GM19455 (cell line): ENCODE measurements around the gene PHYHIPL.
"Not testable (repeated sequence)": the region's sequence is repeated elsewhere in the genome, so short reads cannot be mapped to it uniquely, and the experiment has no call there.

Source experiments
- ATAC-seq: cut with Tn5 transposase; IDR thresholded peaks from one replicate; pipeline ENCODE4 v1.9.1; 2021; ENCODE audit not compliant: unreplicated experiment

PHYHIPL gene

GRCh38 chr10:59190332-59190731 is 13.9 kb downstream of the PHYHIPL start:
- ATAC-seq: no peak

GRCh38 chr10:59206204-59206720 is 29.8 kb downstream of the PHYHIPL start:
- ATAC-seq: no peak

DNA sequence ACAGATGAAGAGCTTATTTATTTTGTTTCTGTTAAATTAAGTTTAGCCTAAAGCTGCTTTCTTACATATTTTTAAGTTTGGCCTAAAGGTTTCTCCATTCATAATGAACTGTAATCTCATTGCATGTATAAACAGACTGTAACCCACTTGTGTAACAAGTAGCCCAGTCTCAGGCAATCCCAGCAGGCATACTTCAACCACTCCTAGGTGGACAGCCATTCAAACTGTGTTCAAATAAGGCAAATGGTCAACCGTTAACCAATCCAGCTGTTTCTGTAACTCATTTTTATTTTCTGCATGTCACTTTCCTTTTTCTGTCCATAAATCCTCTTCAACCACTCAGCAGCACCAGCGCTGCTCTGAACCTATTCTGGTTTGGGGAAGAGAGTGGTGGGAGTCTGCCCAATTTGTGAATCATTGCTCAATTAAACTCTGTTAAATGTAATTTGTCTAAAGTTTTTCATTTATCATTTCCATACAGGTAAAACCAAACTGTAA is 35.9 kb downstream of the PHYHIPL start:
- no peak for ATAC-seq

GRCh38 chr10:59214160-59214559 is 37.7 kb downstream of the PHYHIPL start:
- ATAC-seq: no peak

GRCh38 chr10:59216178-59216869 is 39.9 kb downstream of the PHYHIPL start:
- ATAC-seq: no peak

DNA sequence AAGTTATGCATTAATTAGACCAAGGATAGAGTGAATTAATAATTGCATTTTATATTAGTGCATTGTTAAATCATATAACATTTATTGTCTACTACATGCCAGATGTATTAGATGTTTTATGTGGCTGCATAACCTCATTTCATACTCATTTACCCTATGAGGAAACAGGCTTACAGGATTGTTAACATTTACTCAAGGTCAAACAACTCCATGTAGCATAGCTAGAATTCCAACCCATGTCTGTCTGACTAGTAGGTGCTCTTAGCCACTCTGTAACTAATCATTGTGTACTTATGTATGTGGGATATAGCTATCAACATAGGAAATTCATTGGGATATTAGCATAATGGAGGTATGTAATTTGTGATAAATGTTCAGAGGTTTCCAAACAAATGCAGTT is 46.3 kb downstream of the PHYHIPL start:
- ATAC-seq: no peak

GRCh38 chr10:59223597-59223996 is 47.2 kb downstream of the PHYHIPL start:
- ATAC-seq: not testable (repeated sequence)

DNA sequence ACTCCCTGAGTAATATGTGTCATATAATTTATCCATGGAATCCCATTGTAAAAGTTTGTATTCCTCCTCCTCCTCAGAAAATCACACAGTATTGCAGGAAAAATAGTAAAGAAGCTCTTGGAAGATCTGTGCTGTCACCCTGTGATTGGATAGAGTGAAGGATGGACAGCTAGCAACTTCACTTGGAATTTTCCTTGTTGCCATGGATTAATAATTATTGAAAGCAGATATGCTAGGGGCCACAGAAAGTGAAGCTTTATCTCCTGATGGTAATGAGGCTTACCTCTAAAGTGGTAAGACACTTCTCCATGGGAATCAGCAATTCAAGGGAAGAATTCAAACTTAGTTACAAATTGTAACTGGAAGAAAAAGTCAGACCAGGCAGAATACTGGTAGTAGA is 48.8 kb downstream of the PHYHIPL start:
- ATAC-seq: no peak

DNA sequence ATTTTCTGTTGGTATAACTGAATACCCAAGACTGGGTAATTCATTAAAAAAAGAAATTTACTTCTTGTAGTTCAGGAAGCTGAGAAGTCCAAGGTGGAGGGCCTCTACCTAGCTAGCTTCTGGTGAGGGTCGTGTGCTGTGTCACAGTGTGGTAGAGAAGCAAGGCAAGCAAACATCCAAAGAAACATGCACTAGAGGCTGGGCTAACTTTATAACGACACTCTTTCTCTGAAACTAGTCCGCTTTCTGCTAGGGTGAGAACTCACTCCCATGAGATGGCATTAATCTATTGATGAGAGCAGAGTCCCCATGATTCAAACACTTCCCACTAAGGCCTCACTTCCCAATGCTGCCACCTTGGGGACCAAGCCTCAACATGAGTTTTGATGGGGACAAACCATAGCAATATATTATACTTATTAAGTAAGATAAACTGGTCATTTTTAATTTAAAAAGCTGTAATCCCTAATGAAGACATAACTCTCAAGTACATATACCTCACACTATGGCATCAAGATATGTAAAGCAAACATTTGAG is 50.8 kb downstream of the PHYHIPL start:
- no peak for ATAC-seq

DNA sequence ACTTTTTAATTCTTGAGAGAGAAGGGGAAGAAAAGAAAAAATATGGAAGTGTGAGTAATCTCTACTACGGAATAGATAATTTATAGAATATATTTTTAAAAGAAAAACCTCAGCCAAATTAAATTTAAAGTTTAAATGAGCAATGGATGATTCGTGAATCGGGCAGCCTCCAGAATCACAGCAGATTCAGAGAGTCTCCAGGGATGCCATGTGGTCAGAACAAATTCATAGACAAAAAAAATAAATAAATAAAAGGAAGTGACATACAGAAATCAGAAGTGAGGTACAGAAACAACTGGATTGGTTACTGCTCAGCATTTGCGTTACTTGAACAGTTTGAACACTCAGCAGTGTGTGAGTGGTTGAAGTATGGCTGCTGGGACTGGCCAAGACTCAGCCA is 53.0 kb downstream of the PHYHIPL start:
- no peak for ATAC-seq

- ATAC-seq: no peak
Observed at GRCh38 chr10:59234194-59234593, 57.8 kb downstream of the PHYHIPL start.

DNA sequence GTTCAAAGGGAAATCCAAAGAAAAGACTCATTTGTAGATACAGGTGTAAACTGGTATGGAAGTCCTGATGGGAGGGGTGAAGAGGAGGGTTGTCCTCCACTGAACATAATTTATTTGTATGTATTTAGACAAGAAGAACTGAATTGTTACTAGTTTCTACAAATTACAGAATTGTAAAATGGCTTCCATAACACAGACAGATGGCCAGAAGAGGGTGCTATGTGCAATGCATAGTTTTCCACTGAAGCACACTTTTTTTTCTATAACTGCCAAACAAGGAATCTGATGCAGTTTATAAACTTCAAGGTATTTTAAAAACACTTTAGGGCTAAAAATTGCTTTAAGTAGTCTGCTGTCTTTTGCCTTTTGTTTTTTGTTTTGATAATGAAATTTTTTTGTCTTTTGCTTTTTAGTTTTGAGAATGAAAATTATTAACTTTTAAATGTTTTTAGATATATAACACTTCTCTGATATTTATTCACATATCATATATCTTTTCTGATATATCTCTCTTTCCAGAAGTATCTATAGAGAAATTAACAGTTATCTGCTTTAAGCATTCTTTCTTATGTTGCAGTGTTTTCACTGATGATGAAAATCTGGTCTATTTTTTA is 58.5 kb downstream of the PHYHIPL start:
- no peak for ATAC-seq

DNA sequence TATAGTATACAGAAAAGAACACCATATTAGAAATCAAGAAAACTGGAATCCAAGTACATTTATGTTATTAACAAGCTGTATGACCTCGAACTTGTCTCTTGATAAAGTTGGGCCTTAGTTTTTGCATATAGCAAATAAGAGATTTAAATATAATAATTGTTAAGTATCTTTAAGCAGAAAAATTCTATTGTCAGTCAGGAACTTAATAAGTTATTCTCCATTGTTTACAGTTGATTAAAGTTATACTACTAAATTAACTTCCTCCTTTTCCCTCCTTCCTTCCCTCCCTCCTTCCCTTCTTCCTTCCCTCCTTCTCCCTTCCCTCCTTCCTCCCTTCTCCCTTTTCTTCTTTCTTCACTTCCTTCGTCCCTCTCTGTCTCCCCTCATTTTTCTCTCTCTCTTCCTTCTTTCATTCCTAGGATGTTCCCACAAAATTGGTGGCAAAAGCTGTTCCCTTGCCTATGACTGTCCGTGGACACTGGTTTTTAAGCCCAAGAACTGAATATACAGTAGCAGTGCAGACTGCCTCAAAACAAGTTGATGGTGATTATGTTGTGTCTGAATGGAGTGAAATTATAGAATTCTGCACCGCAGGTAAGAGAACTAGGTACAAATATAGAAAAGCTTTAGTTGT is 59.7 kb downstream of the PHYHIPL start:
- ATAC-seq: no peak

DNA sequence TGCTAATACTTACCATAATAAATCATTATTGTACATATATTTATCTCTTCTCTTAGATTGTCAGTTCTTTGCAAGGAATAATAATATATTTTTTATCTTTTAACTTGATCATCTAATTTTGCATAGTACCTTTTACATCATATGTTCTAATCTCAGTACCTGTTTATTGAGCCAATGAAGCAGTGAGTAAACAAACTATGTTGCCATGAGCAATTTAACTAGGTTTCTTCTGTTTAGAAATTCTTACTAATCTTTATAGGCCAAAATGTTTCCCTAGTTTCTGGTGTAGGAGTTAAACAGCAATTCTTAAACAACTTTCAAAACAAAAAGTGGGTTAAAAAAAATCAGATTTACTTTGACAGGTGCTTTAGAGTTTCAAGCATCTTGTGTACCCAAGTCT is 61.3 kb downstream of the PHYHIPL start:
- no peak for ATAC-seq

DNA sequence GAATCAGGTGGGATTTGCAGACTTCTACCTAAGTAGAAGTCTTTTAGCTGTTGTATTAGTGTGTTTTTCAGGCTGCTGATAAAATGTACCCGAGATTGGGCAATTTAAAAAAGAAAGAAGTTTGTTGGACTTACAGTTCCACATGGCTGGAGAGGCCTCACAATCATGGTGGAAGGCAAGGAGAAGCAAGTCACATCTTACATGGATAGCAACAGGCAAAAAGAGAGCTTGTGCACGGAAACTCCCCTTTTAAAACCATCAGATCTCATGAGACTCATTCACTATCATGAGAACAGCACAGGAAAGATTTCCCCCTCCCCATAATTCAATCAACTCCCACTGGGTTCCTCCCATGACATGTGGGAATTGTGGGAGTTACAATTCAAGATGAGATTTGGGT is 62.7 kb downstream of the PHYHIPL start:
- ATAC-seq: not testable (repeated sequence)

- ATAC-seq: no peak
Observed at GRCh38 chr10:59240582-59241183, 64.2 kb downstream of the PHYHIPL start.

GRCh38 chr10:59242057-59242456 is 65.6 kb downstream of the PHYHIPL start:
- no peak for ATAC-seq

- no peak for ATAC-seq
Observed at GRCh38 chr10:59242991-59243390, 66.5 kb downstream of the PHYHIPL start.

- no peak for ATAC-seq
Observed at GRCh38 chr10:59243611-59244195, 67.3 kb downstream of the PHYHIPL start.

DNA sequence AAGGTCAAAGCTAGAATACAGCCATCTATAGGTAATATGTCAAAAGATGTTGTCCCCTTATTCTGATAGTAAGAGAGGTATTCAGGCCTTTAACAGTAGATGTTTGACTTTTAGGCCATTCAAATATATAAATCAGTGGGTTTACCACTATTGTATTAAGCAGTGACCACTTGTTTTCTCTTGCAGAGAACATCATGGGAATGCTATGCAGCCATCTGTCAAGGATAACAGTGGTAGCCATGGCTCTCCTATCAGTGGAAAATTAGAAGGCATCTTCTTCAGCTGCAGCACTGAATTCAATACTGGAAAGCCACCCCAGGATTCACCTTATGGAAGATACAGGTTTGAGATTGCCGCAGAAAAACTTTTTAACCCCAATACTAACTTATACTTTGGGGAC is 68.4 kb downstream of the PHYHIPL start:
- no peak for ATAC-seq

DNA sequence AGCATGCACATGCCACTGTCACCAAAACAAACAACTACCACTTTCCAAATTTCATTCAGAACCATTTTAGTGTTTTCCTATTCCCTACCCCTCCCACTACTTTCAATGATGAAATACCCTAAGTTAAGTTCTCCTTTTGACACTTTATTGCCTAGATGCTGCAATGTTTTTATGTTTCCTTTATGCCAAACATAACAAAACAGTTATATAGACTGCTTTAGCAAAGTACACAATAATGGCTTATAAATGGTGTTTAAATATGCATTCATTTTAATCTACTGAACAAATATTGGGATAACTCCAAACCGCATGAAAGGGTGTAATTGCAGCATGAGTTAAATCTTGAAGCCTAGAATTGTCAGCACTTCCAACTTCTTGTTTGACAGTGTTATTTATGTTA is 69.2 kb downstream of the PHYHIPL start:
- ATAC-seq: no peak
